GM21447 (cell line): ENCODE results near the gene PLD3.
"Not testable (repeated sequence)": the region's sequence is repeated elsewhere in the genome, so short reads cannot be mapped to it uniquely, and the experiment has no call there.

ENCODE experiments used
- ATAC-seq: cut with Tn5 transposase; IDR thresholded peaks from one replicate; pipeline ENCODE4 v1.9.1; 2021; ENCODE audit not compliant: unreplicated experiment

The PLD3 gene

DNA sequence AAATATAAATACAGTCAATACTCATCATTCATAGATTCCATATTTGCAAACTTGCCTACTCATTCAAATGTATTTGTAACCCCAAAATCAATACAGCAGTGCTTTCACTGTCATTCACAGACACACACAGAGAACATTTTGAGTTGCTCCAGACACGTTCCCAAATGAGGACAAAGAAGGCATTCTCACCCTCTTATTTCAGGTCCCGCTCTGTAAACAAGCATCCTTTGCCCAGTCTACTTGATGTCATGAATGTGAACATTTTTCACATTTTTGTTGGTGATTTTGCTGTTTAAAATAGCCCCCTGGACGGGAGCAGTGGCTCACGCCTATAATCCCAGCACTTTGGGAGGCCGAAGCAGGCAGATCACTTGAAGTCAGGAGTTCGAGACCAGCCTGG lies 15.8 kb upstream of the PLD3 start:
- ATAC-seq = no peak

DNA sequence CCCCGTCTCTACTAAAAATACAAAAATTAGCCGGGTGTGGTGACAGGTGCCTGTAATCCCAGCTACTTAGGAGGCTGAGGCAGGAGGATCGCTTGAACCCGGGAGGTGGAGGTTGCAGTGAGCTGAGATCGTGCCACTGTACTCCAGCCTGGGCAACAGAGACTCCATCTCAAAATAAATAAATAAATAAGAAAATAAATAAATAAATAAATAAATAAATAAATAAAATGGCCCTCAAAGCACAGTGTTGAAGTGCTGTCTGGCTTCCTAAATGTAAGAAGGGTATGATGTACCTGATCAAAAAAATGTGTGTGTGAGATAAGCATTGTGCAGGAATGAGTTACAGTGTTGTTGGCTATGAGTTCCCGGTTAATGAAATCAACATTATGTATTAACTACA lies 15.4 kb upstream of the PLD3 start:
- not testable (repeated sequence) for ATAC-seq

- no peak for ATAC-seq
Measured at GRCh38 chr19:40335101-40335500, 13.4 kb upstream of the PLD3 start.

- no peak for ATAC-seq
Measured at GRCh38 chr19:40335855-40336600, 12.5 kb upstream of the PLD3 start.

GRCh38 chr19:40336601-40336900 lies 11.9 kb upstream of the PLD3 start:
- no peak for ATAC-seq

- ATAC-seq = no peak
Measured at GRCh38 chr19:40337107-40337506, 11.4 kb upstream of the PLD3 start.

- no peak for ATAC-seq
Measured at GRCh38 chr19:40337594-40337993, 10.9 kb upstream of the PLD3 start.

DNA sequence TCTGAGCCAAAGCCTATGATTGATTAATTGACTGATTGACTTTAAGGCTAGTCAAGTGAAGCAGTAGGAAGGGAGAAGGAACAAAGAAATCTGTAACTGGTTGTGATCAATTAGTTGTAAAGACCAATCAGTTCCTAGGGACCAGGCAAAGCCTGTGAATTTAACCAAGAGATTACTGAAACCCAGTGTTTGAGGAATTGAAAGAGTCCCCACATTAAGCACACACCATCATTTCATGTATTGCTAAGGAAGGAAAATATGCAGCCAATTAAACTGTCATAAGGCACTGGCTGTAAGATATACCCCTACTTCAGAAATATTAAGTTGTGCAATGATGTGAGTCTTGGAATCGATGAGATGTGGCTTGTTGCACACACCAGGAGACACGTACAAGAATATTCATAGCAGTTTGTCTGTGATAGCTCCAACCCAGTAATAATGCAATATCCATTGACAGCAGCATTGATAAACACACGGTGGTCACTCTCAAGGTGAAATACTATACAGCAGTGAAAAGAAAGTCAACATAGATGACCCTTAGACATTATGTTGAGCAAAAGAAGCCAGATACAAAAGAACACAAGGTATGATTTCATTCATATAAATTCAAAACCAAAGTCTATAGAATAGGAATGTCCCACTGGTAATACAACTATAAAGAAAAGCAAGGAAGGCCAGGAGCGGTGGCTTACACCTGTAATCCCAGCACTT lies 9.3 kb upstream of the PLD3 start:
- no peak for ATAC-seq

GRCh38 chr19:40341601-40342482 lies 6.7 kb upstream of the PLD3 start:
- no peak for ATAC-seq

DNA sequence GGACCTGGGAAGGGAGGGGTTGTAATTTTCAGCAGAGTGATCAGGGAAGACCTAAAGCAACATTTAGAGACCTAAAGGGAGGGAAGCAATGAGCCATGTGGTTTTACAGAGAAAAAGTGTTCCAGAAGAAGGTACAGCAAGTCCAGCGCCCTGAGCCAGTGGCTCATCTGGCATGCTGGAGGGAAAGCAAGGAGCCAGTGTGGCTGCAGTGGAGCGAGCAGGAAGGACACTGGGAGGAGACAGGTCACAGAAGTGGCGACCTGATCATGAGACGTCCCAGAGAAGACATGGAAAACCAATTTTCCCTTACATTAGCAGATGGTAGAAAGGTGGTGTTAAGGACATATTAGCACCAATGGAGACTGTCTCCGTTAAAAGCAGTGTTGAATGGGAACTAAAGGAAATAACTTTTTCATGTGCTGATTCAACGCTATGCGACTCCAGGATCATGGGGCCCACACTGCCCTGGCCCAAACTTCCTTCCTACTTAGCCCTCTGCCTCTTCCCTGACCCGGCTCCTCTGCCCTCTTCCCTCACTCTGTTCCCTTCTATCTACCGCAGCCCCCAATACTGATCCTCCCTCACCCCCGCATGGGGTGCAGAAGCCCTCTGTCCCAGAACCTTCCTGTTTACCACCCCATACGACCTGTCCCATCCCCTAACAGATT lies 5.7 kb upstream of the PLD3 start:
- ATAC-seq = no peak

DNA sequence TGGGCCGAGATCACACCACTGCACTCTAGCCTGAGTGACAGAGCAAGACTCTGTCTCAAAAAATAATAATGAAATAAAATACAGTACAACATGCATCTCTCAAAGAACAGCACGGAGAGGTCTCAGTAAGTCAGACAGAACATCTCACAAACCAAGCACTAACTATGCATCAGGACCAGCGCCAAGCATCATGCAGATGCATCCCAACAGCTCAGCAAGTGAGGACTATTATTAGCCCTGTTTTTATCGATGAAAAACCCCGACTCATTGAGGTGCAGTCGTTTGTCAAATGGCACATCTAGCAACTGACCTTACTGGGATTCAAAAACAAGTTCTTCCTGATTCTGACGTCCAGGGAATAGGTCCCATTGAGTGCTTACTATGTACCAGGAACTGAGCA lies 4.1 kb upstream of the PLD3 start:
- no peak for ATAC-seq

- ATAC-seq = no peak
Measured at GRCh38 chr19:40348961-40349507, 539 bp downstream of the PLD3 start.

GRCh38 chr19:40355975-40356680 lies 7.6 kb downstream of the PLD3 start:
- ATAC-seq = no peak

GRCh38 chr19:40356681-40357595 lies 8.4 kb downstream of the PLD3 start:
- ATAC-seq = no peak

DNA sequence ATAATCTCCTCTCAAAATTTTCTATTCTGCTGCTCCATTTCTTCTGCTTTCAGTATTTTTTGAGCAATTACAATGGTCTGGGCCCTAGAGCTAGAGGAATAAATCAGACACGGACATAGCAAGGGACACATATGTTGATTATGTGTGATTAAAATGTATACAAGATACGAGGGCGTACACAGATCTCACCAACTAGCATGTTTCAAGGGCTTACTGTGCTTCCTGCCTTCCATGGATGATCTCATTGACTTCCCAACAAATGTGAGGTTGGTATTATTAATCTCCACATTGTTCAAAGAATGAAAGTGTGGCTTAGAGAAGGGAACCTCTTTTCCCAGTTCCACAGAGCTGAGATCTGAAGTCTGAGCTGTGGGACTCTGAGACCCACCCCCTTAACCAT lies 9.1 kb downstream of the PLD3 start:
- ATAC-seq = no peak

- ATAC-seq = no peak
Measured at GRCh38 chr19:40358773-40359172, 10.3 kb downstream of the PLD3 start.

DNA sequence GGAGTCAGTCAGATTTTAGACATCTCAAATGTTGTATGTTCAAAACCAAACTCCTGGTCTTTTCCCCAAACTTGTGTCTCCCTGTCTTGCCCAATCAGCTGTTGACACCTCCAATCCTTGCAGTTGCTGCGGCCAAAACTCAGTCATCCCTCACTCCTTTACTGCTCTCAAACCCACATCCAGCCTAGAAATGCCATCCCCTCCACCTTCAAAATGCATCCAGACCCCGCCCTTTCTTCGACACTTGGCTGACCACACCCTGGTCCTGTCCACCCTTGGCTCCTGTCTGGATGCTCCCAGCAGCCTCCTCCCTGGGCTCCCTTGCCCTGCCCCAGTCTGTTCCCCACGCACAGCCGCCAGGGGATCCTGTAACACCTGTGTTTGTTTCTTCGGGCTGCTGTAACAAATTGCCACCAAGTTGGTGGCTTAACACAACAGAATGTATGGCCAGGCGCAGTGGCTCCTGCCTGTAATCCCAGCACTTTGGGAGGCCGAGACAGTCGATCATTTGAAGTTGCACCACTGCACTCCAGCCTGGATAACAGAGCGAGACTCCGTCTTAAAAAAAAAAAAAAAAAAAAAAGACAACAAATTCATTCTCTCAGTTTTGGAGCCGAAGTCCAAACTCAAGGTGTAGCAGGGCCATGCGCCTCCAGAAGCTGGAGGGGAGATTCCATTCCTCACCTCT lies 11.7 kb downstream of the PLD3 start:
- no peak for ATAC-seq

GRCh38 chr19:40360708-40361241 lies 12.3 kb downstream of the PLD3 start:
- ATAC-seq = no peak

DNA sequence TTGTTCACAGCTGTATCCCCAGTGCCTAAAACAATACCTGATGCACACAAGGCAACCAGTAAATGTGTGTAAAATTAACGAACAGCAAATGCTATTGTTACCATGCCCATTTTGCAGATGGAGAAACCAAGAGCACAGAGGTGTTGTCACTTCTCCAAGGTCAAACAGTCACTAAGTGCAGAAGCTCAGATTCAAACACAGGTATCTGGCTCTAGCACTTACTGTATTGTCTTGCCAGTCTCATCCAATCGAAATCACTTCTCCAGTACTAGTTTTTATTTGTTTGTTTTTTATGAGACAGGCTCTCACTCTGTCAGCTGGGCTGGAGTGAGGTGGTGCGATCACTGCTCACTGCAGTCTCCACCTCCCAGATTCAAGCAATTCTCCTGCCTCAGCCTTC lies 13.7 kb downstream of the PLD3 start:
- no peak for ATAC-seq
